ENCODE data around the gene HOXA9. TPM values are rescaled to one million over a fixed set of nuclear protein-coding genes. Genes with fewer than 3 reads are reported as not detected.
A peak's percentile ranks its signal among the peaks of the same experiment; 100 is the strongest.

HOXA9 gene
- total and polyA plus RNA-seq, 2 of the 4 experiments (the other 2 are of a cell fraction): 0.18 to 0.32 TPM

- H4K20me1 ChIP-seq (ENCODE audit: insufficient read depth, low read length): no peaks in the 10 kb centered on the region
- H3K4me2 ChIP-seq (ENCODE audit: low read depth, low read length): no peak overlapping the region
- in situ Hi-C loops (cut with MboI; ENCODE audit: low sequenced_read_pairs): loop anchor here (5.0 kb wide), 2 partner anchors 792 to 1307 kb away; no protein-coding TSS in a partner anchor
- no peak overlapping the region for H3K14ac ChIP-seq (replicated peaks; ENCODE audit: low read depth, low read length)
- H3K18ac ChIP-seq (ENCODE audit: low read depth, low read length): no peak overlapping the region
- intact Hi-C loops (cut with micrococcal nuclease): loop anchor here (2.0 to 10.0 kb wide), 3 partner anchors 957 to 1905 kb away; partner anchors contain the start of genes CBX3 and HNRNPA2B1
- H2BK20ac ChIP-seq (ENCODE audit: low read depth, low read length): no peak overlapping the region
- no peak overlapping the region for H3K9ac ChIP-seq (ENCODE audit: low read depth, low read length)
- no peaks in the 10 kb centered on the region for H3K9me1 ChIP-seq (ENCODE audit: insufficient read depth, low read length)
- H3K4me1 ChIP-seq (ENCODE audit: control insufficient read depth, insufficient read depth, low read length): peaks cover 1% of the 10 kb centered on the region; the same call in 1 of the 2 replicates
- no peak overlapping the region for H3K4me3 ChIP-seq (ENCODE audit: insufficient read depth, low read depth, low read length)
- ChIA-PET CTCF (interaction anchor here (1.3 kb wide), 1 partner anchor 790 kb away, joined by 4 read pairs; no protein-coding TSS in a partner anchor), POLR2A (ENCODE audit: unreplicated experiment) (no interaction called here)
- no peak overlapping the region for H2BK5ac ChIP-seq (ENCODE audit: low read depth, low read length, poor library complexity, severe bottlenecking)
- H2AK5ac ChIP-seq (ENCODE audit: low read depth, low read length): no peak overlapping the region
- H2AFZ ChIP-seq (replicated peaks; ENCODE audit: low read length, poor library complexity): peak overlapping the region; percentile 14
- H3K36me3 ChIP-seq (ENCODE audit: control insufficient read depth, insufficient read depth, low read length): no peaks in the 10 kb centered on the region
- WGBS, 2 experiments (ENCODE audit: extremely low coverage in 2 of 2, insufficient read length in 1 of 2): 99% methylated on average over 13 of the region's 27 CpGs; no CpG with 5 or more reads in 1 of the 2 experiments
- no peak overlapping the region for H3K27ac ChIP-seq (ENCODE audit: insufficient read depth, low read length)
- H3K23ac ChIP-seq (ENCODE audit: low read depth, low read length): no peak overlapping the region
- peaks cover 16% of the 10 kb centered on the region for H3K27me3 ChIP-seq (ENCODE audit: control insufficient read depth, insufficient read depth, low read length)
- dilution Hi-C loops (cut with HindIII; ENCODE audit: low sequenced_read_pairs, unreplicated experiment): no loop called here
- H3K4ac ChIP-seq (ENCODE audit: low read depth, low read length): no peak overlapping the region
- no peak overlapping the region for H4K5ac ChIP-seq (ENCODE audit: low read depth, low read length)
- no peak overlapping the region for H2BK15ac ChIP-seq (ENCODE audit: low read depth, low read length)
- no peak overlapping the region for H2AK9ac ChIP-seq (replicated peaks; ENCODE audit: low read depth, low read length, poor library complexity)
- no peak overlapping the region for H4K8ac ChIP-seq (ENCODE audit: low read depth in 2 of 2, low read length in 2 of 2)
- no peak for TF ChIP-seq CTCF (conservative IDR thresholded peaks at IDR 0.05; ENCODE audit: low read depth, low read length)
- no peak for TF ChIP-seq MXI1 (IDR thresholded peaks at IDR 0.05; ENCODE audit: borderline replicate concordance, low read depth, low read length)
- TF ChIP-seq, protein P1, sequence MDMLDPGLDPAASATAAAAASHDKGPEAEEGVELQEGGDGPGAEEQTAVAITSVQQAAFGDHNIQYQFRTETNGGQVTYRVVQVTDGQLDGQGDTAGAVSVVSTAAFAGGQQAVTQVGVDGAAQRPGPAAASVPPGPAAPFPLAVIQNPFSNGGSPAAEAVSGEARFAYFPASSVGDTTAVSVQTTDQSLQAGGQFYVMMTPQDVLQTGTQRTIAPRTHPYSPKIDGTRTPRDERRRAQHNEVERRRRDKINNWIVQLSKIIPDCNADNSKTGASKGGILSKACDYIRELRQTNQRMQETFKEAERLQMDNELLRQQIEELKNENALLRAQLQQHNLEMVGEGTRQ (IDR thresholded peaks at IDR 0.05; ENCODE audit: low read depth, low read length): no peak
- TF ChIP-seq MAZ (IDR thresholded peaks at IDR 0.05; ENCODE audit: borderline replicate concordance, low read depth, low read length): no peak
- no peak for TF ChIP-seq SMC3 (IDR thresholded peaks at IDR 0.05; ENCODE audit: low read depth, low read length)
- TF ChIP-seq MAFK (IDR thresholded peaks at IDR 0.05; ENCODE audit: low read depth, low read length): no peak
- TF ChIP-seq FOS (IDR thresholded peaks at IDR 0.05; ENCODE audit: low read depth, low read length): no peak
- no peak for TF ChIP-seq RFX5 (IDR thresholded peaks at IDR 0.05; ENCODE audit: low read depth, low read length)
- no peak for TF ChIP-seq BHLHE40 (IDR thresholded peaks at IDR 0.05; ENCODE audit: low read depth, low read length)
- no peak for TF ChIP-seq POLR2A (IDR thresholded peaks at IDR 0.05; ENCODE audit: low read depth, low read length)
- TF ChIP-seq CEBPB (IDR thresholded peaks at IDR 0.05; ENCODE audit: low read depth, low read length): no peak
- no peak for TF ChIP-seq RAD21 (IDR thresholded peaks at IDR 0.05; ENCODE audit: low read length)
- H3K56ac ChIP-seq (ENCODE audit: extremely low read depth, insufficient read depth, low read length): no peak overlapping the region
- H3K79me1 ChIP-seq (ENCODE audit: low read depth in 1 of 2, low read length in 2 of 2): 0 out of 4 replicates have a peak, but pooled peaks cover 0 to 4% of the 10 kb centered on the region in 2 experiments
- no peak overlapping the region for H4K91ac ChIP-seq (ENCODE audit: insufficient read depth, low read depth, low read length)
- ATAC-seq (ENCODE audit: low read depth) (no peak), DNase-seq (no peak)
- no TSS peak for BruUV-seq (replicated peaks)
- no peak overlapping the region for H2BK120ac ChIP-seq (ENCODE audit: low read depth, low read length)
- H3K9me3 ChIP-seq (ENCODE audit: control insufficient read depth, insufficient read depth, low read length): no peaks in the 10 kb centered on the region
Measured at GRCh38 chr7:27159266-27160144, 5.8 kb downstream of the HOXA9 start.

All from IMR-90 (cell line).